DOHH2 (cell line): ENCODE measurements around the gene DPCD.

Source experiments
- CTCF ChIP-seq: fragments of 200-600 bp; sonication (generic); IDR thresholded peaks from one replicate; pipeline ENCODE4 v1.5.1; 2014; ENCODE audit warnings: antibody characterized with exemption, mild to moderate bottlenecking, low read depth, low read length; ENCODE audit not compliant: poor library complexity, severe bottlenecking
- EZH2phosphoT487 ChIP-seq: fragments of 200-600 bp; sonication (generic); IDR thresholded peaks from 2 replicates; pipeline ENCODE4 v1.6.1; 2017; ENCODE audit warnings: borderline replicate concordance, mild to moderate bottlenecking, antibody characterized with exemption, low read length, moderate library complexity, mixed read lengths

- TF ChIP-seq CTCF (no peak), EZH2phosphoT487 (no peak)
Measured at GRCh38 chr10:101568054-101568745, 19.9 kb upstream of the DPCD start.
